ENCODE results near the gene MAD1L1. TPM values are rescaled to one million over a fixed set of nuclear protein-coding genes. Genes with fewer than 3 reads are reported as not detected.
"Not testable (repeated sequence)": the region's sequence is repeated elsewhere in the genome, so short reads cannot be mapped to it uniquely, and the experiment has no call there.

The MAD1L1 gene
- polyA plus RNA-seq, 3 donors, result 10.7 to 48.1 (median 18.4) TPM

- WGBS, 3 donors, result 96 to 98% (median 96%) methylated on average over 20 to 21 of the region's 21 CpGs
- H3K27ac ChIP-seq (ENCODE audit: low read depth, low read length), result no peak overlapping the region
Measured at GRCh38 chr7:2044883-2045471, 187.8 kb downstream of the MAD1L1 start.

DNA sequence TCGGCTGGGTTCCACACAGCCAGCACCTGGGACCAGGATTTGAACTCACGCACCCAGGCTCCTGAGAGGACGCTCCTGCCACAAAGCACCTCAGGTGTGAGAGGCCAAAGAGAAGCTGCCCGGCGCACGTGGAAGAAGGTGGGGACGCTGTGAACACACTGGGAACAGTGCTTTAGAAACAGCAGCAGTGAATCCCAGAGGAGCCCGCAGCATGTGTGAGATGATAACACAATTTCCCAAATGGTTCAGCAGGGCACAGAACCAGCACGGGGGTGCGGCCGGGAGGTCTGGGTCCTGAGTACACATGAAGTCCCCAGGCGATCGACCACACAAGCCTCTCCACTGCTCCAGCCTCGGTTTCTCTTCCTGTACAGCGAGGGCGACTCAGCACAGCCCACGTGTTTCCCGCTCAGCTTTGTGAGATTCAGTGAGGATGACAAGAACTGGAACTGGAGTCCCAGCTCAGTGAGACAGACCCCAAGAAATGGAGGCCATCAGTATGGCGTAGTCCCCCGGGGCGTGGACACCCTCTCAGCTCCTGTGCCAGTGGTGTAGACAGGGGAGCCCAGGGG is 188.3 kb downstream of the MAD1L1 start:
- WGBS, 3 donors, result 96 to 98% (median 96%) methylated on average over 21 of the region's 21 CpGs
- no peak overlapping the region for H3K27ac ChIP-seq (ENCODE audit: low read depth, low read length)

DNA sequence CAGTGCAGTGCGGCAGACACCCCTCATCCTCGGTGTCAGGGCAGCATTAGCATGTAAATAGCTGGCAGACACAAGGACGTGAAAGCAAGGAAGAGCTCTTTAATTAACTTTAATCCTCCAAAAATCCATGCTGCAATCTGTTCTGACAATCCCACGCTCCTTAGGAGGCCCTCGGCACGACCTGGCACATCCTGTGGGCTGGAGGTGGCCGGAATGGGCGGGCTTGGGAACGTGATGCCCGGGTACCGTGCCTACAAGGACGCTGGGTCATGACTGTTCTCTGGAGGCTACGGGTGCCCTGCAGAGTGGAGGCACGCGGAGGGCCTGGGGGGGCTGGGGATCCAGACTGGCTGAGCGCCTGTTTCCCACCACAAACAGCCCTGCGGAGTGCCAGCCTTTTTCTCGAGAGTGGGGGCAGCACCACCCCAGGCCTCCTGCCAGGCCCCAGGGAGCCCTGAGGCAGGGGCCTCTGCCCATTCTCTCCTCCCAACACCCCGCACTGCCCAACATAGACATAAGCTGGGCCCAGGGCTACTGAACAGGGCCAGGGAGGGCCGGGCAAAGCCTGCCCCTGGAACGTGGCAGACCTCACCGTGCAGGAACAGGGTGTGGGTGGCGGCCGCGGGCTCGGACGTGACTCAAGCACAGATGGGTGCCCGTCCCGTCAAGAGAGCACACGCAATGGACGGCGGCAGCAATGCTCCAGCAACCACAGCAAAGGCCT is 189.3 kb downstream of the MAD1L1 start:
- H3K27ac ChIP-seq (ENCODE audit: low read depth, low read length), result no peak overlapping the region
- 95 to 97% (median 95%) methylated on average over 32 of the region's 32 CpGs for WGBS, 3 donors

DNA sequence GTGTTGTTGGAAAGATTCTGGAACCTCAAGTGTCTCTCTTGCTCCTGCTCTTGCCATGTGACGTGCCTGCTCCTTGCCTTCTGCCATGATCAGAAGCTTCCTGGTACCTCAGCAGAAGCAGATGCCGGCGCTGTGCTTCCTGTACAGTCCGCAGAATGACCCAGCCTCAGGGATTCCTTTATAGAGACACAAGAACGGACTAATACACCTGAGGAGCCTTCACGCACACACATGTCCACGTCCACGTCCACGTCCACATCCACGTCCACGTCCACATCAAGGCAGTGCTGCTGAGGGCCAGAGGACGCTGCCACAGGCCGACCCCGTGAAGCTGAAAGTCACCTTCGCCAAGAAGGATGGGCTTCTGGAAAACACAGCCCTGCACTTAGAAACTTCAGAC is 190.1 kb downstream of the MAD1L1 start:
- 84 to 96% (median 93%) methylated on average over 15 of the region's 15 CpGs for WGBS, 3 donors

DNA sequence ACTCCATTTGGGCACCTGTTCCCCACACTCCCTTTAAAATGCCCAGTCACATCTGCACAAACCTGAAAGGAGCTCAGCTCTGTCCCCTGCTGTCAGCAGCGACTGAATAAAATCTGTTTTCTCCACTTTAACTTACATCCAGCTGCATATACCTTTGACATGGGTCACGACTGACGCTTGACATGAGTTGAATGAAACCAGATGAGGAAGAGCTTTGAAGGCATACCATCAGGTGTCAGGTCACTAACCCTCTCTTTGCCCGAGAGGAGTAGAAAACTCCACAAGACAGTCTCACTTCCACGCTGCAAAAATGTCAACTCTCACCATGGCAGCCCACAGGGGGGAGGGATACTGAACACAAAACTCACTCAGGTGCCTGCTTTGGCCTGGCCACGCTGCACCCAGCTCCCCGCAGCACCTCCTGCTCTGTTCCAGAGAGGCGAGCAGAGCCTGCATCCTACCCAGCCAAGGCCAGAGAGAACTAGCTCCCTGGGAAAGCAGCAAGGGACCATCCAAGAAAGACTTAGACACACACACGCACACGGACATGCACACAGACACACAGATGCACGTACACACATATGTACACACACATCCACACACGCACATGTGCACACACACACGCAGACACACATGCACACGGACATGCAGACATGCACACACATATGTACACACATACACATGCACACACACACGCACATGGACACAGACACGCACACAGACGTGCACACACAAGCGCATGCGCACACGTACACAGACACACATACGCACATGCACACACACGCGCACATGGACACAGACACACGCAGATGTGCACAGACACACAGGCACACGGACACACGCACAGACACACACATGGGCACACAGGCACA is 191.0 kb downstream of the MAD1L1 start:
- no peak overlapping the region for H3K27ac ChIP-seq (ENCODE audit: low read depth, low read length)
- 89 to 97% (median 97%) methylated on average over 26 of the region's 26 CpGs for WGBS, 3 donors

More for the DNA sequence above, 190.1 kb downstream of the MAD1L1 start:
- H3K27ac ChIP-seq (ENCODE audit: low read depth, low read length), result no peak overlapping the region

- no peak overlapping the region for H3K27ac ChIP-seq (ENCODE audit: low read depth, low read length)
- 68 to 84% (median 81%) methylated on average over 6 of the region's 6 CpGs for WGBS, 3 donors
Measured at GRCh38 chr7:2040893-2041270, 191.9 kb downstream of the MAD1L1 start.

DNA sequence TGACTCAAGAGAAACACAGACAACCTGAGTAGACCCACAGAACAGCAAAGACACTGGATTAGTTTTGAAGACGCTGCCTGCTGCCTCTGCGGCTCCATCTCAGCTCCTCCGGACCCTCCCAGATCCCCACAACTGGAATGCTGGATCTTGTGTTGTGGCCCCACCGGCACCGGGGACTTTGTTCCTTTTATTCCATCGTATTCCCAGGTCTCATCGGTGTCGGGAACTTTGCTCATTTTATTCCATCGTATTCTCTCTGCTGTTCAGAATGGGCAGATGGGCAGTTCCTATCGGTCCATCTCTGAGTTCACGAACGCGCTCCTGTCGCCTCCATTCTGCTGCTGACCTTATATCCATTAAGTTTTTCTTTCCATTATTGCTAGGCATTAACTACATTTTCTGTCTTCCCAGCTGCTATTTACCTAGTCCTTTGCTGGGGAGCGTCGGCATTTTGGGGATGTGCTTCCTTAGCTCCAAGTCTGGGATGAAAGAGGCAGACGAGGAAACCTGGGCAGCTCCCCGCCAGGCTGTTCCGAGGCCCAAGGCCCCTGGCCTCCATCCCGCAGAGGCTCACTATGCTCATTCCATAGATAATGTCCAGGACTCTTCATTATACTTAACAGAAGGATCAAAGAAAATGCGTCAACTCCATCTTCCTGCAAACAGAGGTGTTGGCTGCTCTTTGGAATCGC is 192.4 kb downstream of the MAD1L1 start:
- no peak overlapping the region for H3K27ac ChIP-seq (ENCODE audit: low read depth, low read length)

GRCh38 chr7:2038931-2039728 is 193.6 kb downstream of the MAD1L1 start:
- whole genome bisulfite sequencing, 3 donors, result 60 to 81% (median 71%) methylated on average over 23 of the region's 23 CpGs
- no peak overlapping the region for H3K27ac ChIP-seq (ENCODE audit: low read depth, low read length)

More for the DNA sequence above, 192.4 kb downstream of the MAD1L1 start:
- WGBS, 3 donors, result 96 to 97% (median 97%) methylated on average over 22 of the region's 22 CpGs

DNA sequence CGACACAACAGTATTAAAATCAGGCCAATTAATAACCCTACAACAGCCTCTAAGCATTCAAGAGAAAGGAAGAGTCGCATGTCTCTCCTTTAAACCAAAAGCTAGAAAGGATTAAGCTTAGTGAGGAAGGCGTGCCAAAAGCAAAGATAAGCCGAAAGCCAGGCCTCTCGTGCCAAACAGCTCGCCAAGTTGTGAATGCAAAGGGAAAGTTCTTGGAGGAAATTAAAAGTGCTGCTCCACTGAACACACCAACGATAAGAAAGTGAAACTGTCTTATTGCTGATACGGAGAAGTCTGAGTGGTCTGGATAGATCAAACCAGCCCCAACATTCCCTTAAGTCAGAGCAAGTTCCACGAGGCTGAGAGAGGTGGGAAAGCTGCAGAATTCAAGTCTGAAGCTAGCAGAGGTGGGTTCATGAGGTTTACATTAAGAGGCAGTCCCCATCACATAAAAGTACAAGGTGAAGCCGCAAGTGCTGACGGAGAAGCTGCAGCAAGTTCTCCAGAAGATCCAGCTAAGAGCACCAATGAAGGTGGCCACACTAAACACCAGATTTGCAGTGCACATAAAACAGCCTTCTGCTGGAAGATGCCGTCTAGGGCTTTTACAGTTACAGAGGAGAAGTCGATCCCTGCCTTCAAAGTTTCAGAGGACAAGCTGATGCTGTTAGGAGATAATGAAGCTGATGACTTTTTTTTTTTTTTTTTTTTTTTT is 194.8 kb downstream of the MAD1L1 start:
- 16 to 31% (median 25%) methylated on average over 13 of the region's 13 CpGs for WGBS, 3 donors
- H3K27ac ChIP-seq (ENCODE audit: low read depth, low read length), result no peak overlapping the region

DNA sequence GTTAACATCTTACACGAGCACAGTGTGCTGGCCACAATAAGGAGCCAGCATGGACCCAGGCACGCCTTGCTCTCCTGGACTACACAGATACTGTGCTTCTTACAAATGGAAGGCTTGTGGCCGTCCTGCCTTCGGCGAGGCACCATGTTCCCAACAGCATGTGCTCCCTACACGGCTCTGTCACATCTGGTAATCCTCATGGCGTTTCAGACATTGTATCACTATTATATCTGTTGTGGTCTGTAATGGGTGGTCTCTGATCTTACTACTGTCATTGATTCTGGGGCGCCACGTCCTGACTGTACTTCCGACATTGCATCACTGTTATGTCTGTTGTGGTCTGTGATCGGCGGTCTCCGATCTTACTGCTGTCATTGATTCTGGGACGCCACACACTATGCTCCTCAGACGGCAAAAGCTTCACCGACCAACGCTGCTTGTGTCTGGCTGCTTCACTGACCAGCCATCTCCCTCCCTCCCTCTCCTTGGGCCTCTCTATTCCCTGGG is 195.4 kb downstream of the MAD1L1 start:
- 53 to 84% (median 59%) methylated on average over 17 of the region's 17 CpGs for WGBS, 3 donors
- H3K27ac ChIP-seq (ENCODE audit: low read depth, low read length), result no peak overlapping the region

DNA sequence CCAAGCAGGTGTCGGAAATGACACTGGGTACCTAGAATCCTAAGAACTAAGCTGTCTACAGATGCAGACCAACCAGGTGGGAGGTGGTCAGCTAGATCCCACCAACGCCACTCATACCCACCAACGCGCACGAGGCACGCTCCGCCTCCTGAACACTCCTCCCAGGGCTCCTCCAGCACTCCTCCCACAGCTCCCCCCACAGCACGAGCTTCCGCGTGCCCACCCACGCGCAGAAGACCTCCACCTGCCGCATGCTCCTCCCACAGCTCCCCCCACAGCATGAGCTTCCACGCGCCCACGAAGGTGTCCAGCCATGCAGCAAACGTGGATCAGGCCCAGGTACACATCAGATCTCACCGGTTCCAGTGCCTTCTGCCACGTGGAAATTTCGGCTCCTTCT is 196.0 kb downstream of the MAD1L1 start:
- no peak overlapping the region for H3K27ac ChIP-seq (ENCODE audit: low read depth, low read length)
- 91 to 95% (median 94%) methylated on average over 20 of the region's 20 CpGs for WGBS, 3 donors

- not testable (repeated sequence) for H3K27ac ChIP-seq (ENCODE audit: low read depth, low read length)
- WGBS, 3 donors, result 98 to 100% (median 98%) methylated on average over 9 to 12 of the region's 16 CpGs
Measured at GRCh38 chr7:2036201-2036600, 196.5 kb downstream of the MAD1L1 start.

- WGBS, 3 donors, result 91 to 95% (median 95%) methylated on average over 20 of the region's 20 CpGs
- H3K27ac ChIP-seq (ENCODE audit: low read depth, low read length), result no peak overlapping the region
Measured at GRCh38 chr7:2034291-2035201, 198.2 kb downstream of the MAD1L1 start.

DNA sequence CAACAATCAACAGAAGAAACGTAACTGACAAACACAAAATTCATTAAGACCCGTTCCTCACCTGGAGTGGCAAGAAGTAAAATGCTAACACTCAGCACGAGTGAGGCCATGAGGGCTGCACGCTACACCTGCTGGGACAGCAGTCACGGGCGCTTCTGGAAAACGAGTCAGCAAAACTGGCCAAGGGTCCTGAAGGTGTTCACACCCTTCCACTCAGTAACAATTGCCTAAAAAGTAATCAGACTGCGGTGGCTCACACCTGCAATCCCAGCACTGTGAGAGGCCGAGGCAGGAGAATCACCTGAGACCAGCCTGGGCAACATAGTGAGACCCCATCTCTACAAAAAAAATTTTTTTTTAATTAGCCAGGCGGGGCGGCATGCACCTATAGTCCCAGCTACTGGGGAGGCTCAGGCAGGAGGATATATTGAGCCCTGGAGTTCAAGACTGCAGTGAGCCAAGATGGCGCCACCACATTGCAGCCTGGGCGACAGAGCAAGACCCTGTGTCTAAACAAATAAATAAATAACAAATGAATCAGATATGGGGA is 199.1 kb downstream of the MAD1L1 start:
- 91 to 97% (median 97%) methylated on average over 13 of the region's 13 CpGs for WGBS, 3 donors
- H3K27ac ChIP-seq (ENCODE audit: low read depth, low read length), result no peak overlapping the region

DNA sequence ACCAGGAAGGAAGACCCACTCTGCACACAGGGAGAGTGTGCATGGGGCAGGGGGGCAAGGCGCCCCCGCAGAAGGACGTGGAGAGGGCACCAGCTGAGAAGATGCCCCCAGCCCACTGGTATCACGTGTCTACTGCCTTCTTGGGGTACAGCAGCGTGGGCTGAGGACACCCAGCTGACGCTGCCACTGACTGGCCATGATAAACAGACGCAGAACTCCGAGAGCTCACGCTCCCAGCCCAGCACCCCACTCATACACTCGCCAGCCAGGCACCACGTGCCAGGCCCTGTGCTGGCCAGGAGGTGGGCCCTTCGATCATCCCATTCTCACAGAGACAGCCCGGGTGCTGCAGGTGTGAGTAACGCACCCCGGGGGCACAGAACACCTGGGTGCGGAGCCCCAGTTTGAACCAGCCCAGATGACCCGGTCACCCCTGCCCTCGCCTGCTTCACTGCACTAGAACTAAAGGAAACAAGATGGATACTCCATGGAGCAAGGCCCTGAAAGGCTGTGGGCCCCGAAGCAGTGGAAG is 199.8 kb downstream of the MAD1L1 start:
- H3K27ac ChIP-seq (ENCODE audit: low read depth, low read length), result no peak overlapping the region
- 92 to 93% (median 93%) methylated on average over 19 of the region's 19 CpGs for WGBS, 3 donors

Data from adipose tissue (tissue), 3 donors.